Activated CD4-positive, alpha-beta T cell treated with anti-CD3 and anti-CD28 coated beads, Interleukin-2, amount 50 U/mL, for 4 hours (primary cell): ENCODE measurements around the gene SAMD5.
"Not testable (repeated sequence)": the region's sequence is repeated elsewhere in the genome, so short reads cannot be mapped to it uniquely, and the experiment has no call there.

ENCODE experiments used
- DNase-seq, 2 experiments: peaks; one replicate each; pipeline ENCODE4 v3.0.0-alpha.2; 2020

Gene SAMD5

DNA sequence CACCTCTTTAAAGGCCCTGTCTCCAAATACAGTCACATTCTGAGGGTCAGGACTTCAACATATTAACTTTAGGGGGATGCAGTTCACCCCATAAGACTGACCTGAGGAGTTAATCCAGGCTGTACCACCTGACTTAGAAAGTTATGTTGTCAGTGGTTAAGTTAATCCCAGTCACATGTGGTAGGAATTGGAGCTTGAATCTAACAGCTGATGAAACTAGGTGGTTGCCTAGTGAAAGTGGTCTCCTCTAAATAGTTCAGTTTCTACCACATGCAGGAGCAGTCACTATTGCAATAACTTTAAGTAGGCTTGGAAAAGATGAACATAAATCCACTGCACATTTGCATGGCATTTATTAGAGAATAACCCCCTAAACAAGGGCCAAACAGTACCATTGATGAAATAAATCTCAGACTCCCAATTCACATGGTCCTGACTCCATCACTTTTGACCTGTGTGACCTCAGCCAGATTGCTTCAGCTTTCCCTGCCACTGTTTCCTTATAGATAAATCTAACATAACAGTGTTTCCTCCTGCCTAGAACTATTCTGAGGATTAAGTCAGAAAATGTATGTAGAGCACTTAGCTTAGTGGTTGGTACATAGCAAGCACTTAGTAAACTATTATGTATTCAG is 20.1 kb downstream of the SAMD5 start:
- DNase-seq, result no peak

- DNase-seq, result no peak
These were observed 21.9 kb downstream of the SAMD5 start for GRCh38 chr6:147530132-147531060.

- DNase-seq, result no peak
These were observed 22.8 kb downstream of the SAMD5 start for GRCh38 chr6:147531321-147531720.

- no peak for DNase-seq
These were observed 25.8 kb downstream of the SAMD5 start for GRCh38 chr6:147534116-147534860.

GRCh38 chr6:147538821-147539220 is 30.3 kb downstream of the SAMD5 start:
- no peak for DNase-seq

DNA sequence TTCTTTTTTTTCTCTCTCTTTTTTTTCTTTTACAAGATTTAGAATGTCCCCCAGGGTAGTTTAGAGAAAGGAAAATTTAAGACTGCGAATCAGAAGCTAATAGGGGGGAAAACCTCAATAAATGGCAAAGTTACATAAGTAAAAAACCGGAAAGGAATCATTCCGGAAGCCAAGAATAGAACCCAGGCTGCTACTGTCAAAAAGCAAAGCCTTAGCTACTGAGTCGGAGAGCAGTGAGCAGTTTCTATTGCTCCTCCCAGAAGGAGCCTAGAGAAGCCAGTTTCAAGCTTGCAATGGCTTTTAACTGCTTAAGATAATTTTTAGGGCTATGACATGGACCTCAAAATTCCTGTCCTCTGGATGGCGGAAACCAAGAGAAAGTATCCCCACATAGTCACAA is 31.6 kb downstream of the SAMD5 start:
- DNase-seq, result no peak

DNA sequence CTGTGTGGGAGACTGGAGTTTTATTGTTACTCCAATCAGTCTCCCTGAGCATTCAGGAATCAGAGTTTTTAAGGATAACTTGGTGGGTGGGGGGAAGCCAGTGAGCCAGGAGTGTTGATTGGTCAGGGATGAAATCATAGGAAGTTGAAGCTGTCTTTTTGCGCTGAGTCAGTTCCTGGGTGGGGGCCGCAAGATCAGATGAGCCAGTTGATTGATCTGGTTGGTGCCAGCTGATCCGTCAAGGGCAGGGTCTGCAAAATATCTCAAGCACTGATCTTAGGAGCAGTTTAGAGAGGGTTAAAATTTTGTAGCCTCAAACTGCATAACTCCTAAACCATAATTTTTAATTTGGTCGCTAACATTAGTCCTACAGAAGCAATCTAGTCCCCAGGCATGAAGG is 33.9 kb downstream of the SAMD5 start:
- DNase-seq, result not testable (repeated sequence)

GRCh38 chr6:147544420-147544819 is 35.9 kb downstream of the SAMD5 start:
- DNase-seq, result no peak

- no peak for DNase-seq
These were observed 38.2 kb downstream of the SAMD5 start for GRCh38 chr6:147546501-147547368.

DNA sequence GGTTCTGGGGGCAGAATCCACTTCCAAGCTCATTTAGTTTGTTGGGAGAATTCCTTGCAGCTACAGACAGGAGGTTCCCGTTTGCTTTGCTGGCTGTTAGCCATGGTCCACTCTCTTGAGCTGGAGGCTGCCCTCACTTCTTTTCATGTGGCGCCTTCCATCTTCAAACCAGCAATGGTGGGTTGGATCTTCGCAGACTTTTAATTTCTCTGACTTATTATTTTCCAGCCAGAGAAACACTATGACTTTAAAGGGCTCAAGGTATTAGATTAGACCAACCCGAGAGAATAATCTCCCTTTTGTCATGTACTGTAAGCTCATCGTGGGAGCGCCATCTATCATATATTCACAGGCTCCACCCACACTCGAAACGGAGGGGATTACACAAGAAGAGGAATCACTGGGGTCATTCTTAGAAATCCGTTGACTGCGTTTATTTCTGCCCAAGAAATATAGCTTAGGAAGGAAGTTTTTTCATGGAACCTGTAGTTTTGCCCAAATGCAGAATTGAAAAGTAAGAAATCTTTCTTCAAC is 38.9 kb downstream of the SAMD5 start:
- no peak for DNase-seq

DNA sequence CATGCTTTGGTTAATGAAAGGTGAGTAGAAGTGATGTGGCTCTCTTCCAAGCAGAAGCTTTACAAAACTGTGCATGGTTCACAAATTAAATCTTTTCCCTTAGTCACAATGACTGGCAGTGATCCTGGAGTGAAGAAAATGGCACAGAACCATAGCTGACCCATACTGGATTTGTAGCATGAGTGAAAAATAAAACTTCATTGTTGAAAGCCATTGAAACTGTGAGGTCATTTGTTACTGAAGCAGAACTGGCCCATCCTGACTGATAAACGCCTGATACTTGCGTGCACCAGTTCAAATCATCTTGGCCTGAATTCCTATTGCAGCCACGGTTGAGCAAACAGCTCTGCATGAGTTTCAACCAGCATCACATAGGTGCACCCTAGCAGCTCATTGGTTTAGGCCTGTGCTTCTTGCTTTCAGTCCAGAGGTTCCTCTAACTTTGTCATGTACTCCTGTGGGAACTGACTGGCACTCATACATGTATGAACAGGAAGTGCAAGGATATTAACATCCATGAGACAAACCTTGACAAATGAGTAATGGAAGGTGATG is 40.5 kb downstream of the SAMD5 start:
- DNase-seq, result no peak

- DNase-seq, result no peak
These were observed 41.0 kb downstream of the SAMD5 start for GRCh38 chr6:147549531-147549930.

DNA sequence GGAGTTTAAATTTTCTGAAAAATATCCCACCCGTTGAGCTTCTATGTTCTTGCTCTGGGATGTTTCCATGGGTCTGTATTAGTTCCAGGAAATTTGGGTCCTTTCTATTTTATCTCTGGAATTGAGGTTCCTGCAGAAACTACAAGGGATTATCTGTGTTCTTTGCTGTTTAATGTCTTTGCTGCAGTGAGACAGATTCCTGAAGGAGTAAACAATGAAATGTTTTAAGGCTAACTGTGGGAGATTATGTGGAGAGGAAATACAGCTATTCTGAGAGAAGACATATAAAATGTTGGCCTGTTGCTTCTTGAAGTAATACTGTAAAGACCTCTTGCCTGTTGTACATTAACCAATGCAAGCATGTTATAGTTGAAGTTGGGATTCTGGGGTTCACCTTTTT is 43.5 kb downstream of the SAMD5 start:
- DNase-seq, result no peak

GRCh38 chr6:147553099-147553498 is 44.6 kb downstream of the SAMD5 start:
- DNase-seq, result no peak

- DNase-seq, result no peak
These were observed 45.8 kb downstream of the SAMD5 start for GRCh38 chr6:147554281-147554680.

DNA sequence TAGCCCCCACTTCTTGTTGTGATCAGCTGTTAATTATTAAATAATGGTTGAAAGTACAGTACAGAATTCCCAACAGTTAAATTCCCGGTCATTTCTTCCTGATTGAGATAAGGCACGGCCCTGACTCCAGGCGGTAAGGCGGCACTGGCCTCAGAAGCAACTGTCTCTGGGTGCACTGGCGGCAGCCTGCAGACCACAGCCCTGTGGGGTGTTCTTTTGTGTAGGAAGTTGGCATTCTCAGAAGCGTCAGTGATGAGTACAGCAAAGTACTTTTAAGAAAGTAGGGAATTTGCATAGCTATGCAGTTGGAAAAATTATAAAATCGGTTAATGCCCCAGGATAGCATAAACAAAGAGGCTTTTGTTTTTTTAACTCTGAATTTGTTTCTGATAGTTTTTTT is 50.5 kb downstream of the SAMD5 start:
- no peak for DNase-seq

DNA sequence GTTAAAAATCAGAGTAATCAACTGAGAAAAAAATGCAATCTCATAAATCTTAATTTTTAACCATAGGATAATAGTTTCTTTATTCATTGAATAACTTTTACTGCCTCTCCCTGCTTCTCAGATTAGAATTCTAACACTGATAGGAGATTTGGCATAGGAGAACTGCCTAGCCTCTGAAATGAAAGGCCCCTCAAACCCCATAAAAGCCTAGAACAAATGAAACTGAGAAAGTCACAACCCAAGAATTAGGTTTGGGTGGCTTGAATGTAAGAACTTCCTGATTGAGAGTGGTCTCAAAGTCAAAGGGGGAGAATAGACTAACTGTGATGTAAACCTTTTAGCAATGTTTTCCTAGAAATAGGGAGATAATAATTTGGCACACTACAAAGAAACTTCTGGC is 52.2 kb downstream of the SAMD5 start:
- no peak for DNase-seq

DNA sequence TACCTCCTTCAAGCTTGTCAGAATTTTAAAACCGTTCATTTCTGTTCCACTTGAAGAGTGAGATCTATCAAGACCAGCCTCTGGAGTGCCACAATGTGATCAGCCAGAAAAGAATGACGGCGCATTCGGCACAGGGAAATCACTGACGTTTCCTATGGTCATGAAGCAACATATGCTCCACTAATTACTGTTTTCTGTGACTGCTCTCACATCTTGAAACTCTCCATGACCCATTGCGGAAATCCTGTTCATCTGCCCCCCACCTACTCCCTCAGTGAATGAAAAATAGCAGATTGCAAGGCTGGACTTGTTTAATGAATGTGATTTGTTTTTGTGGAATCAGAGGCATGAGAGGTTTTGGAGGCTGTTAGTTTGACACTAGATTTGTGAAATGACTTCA is 53.2 kb downstream of the SAMD5 start:
- DNase-seq, result no peak

DNA sequence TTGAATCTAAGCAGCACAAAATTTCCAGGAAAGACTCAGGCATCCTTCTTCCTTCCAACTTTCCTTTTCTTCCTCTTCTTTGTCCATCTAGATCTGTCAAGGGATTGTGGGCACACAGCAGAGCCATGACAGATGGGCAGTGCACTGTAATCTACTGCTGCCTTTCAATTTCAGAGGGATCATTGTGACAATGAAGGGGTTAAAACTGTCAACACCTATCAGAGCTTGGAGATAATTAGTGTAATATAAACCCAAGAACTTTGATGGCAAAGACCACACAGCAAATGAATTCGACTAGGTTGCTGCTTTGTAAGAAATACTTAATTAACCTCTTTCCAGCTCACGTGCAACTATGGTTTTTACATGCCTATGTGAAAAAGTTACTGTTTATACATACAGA is 55.0 kb downstream of the SAMD5 start:
- no peak for DNase-seq

DNA sequence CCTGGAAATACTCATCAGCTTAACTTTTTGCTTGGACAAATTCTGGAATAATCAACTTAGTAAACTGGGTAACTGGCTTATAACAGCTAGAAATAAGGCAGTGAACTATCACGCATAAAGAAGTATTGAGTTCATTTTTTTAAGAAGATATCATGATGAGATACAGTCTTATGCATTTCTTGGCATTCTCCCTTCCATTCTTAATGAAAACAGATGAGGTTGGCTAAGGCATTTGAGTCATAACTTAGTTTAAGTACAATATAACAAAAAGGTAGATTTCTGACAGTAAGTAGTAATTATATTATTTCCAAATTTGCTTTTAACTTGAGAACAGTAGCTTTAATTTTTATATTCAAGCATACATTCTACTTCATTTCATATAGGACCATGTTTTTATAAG is 56.1 kb downstream of the SAMD5 start:
- DNase-seq, result no peak

- no peak for DNase-seq
These were observed 57.9 kb downstream of the SAMD5 start for GRCh38 chr6:147566244-147566898.
